ENCODE measurements around the gene OCSTAMP. TPM values are rescaled to one million over a fixed set of nuclear protein-coding genes. Genes with fewer than 3 reads are reported as not detected.

The OCSTAMP gene
- total and polyA plus RNA-seq, 2 donors (not counting 3 experiments of a cell fraction or from before 2014, with no cell fraction given) = not detected

DNA sequence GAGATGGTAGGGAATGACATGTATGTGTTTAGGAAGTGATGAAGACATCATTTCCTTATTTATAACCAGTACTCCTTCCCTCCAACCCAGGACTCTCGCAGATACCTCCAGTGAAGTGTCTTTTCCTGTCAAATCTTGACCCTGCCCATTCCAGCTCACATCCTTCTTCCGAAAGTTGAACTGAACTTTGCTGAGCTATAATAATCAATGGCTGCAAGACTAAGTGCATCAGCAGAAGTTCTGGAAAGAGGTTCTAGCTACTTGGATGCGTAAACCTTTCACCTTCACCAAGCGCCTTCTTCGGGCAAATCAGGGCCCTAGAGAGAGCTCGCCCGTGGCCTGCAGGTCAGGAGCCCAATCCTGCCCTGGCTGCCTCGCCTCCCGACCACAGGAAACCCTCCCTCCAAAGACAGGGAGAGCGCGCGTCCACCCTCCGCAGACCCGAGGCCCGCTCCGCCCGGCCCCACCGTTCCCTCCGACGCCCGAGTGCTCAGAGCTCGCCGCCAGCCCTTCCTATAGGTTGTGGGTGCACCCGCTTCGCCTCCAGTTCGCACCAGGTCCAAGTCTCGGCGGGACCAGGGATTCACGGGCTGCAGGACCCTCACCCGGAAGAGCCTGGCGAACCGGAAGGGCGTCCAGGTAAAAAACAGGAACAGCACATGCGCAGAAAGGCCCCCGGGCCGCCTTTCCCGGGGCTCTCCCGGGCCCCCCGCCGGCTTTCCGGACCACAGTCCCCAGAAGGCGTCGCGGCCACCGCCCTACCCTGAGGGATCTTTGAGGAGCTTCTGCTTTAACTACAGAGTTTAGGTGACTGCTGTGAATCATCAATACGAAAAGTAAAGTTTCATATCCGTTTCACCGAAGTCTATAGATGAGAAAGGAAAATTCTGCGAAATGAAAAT, 37.3 kb downstream of the OCSTAMP start, which contains the start of gene ZNF334:
TSS of gene ZNF334 (minus strand) at position 617 of the 902 bp plus-strand sequence. CDS start 1,457 bp downstream, outside the sequence.
- H3K4me3 ChIP-seq (replicated peaks in 1 of 3; ENCODE audit: insufficient read depth in 1 of 3, low read depth in 1 of 3, low read length in 3 of 3) = peak within 1 kb of the TSS in 2 of 3 experiments; percentile 11 to 12
- no peak within 1 kb of the TSS for H3K9ac ChIP-seq (replicated peaks; ENCODE audit: extremely low read depth, insufficient read depth, low read length)
- TF ChIP-seq MAX (IDR thresholded peaks at IDR 0.05; ENCODE audit: insufficient read depth, insufficient read length) (no peak), JUN (IDR thresholded peaks at IDR 0.05; ENCODE audit: borderline replicate concordance, insufficient read depth, insufficient read length, low read depth) (no peak), MYC (IDR thresholded peaks at IDR 0.05; ENCODE audit: low read depth, low read length) (no peak), GATA2 (IDR thresholded peaks at IDR 0.05; ENCODE audit: insufficient read depth, insufficient read length, low read depth, low read length) (no peak), POLR2A (IDR thresholded peaks at IDR 0.05; ENCODE audit: low read depth, low read length) (no peak), POLR2AphosphoS5 (IDR thresholded peaks at IDR 0.05; ENCODE audit: insufficient read depth, low read depth, low read length) (no peak), FOS (IDR thresholded peaks at IDR 0.05; ENCODE audit: borderline replicate concordance, insufficient read depth, low read length) (no peak), EZH2 (IDR thresholded peaks at IDR 0.05; ENCODE audit: borderline replicate concordance, low read depth, low read length, severe bottlenecking) (no peak)
- TF ChIP-seq, protein P1, sequence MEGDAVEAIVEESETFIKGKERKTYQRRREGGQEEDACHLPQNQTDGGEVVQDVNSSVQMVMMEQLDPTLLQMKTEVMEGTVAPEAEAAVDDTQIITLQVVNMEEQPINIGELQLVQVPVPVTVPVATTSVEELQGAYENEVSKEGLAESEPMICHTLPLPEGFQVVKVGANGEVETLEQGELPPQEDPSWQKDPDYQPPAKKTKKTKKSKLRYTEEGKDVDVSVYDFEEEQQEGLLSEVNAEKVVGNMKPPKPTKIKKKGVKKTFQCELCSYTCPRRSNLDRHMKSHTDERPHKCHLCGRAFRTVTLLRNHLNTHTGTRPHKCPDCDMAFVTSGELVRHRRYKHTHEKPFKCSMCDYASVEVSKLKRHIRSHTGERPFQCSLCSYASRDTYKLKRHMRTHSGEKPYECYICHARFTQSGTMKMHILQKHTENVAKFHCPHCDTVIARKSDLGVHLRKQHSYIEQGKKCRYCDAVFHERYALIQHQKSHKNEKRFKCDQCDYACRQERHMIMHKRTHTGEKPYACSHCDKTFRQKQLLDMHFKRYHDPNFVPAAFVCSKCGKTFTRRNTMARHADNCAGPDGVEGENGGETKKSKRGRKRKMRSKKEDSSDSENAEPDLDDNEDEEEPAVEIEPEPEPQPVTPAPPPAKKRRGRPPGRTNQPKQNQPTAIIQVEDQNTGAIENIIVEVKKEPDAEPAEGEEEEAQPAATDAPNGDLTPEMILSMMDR (IDR thresholded peaks at IDR 0.05; ENCODE audit: extremely low read depth in 1 of 2, insufficient read depth in 1 of 2, low read depth in 1 of 2, low read length in 2 of 2) = no peak
- no peaks in the 10 kb centered on the region for H3K9me3 ChIP-seq (replicated peaks; ENCODE audit: control insufficient read depth, insufficient read depth, low read length)
- H3K36me3 ChIP-seq (ENCODE audit: control insufficient read depth in 2 of 2, extremely low read depth in 1 of 2, insufficient read depth in 2 of 2, low read length in 2 of 2) = no peaks in the 10 kb centered on the region
- no peaks in the 10 kb centered on the region for H3K79me2 ChIP-seq (ENCODE audit: control insufficient read depth, insufficient read depth, low read length)
- H3K27ac ChIP-seq (ENCODE audit: insufficient read depth, low read depth, low read length) = no peak within 1 kb of the TSS
- DNase-seq (ENCODE audit: low read depth, low spot score) = no peak
- H3K4me2 ChIP-seq (ENCODE audit: insufficient read depth, low read length) = peak within 1 kb of the TSS; percentile 60
- BruUV-seq (replicated peaks) = no TSS peak
- no peaks in the 10 kb centered on the region for H3K4me1 ChIP-seq (ENCODE audit: control insufficient read depth, extremely low read depth, insufficient read depth, low read length)
- ChIA-PET POLR2A (no interaction called here), CTCF (interaction anchor here (0.8 to 1.5 kb wide), 3 partner anchors 11 to 169 kb away, joined by 3 read pairs; no protein-coding TSS in a partner anchor)
- peaks cover 3 to 12% of the 10 kb centered on the region in 2 experiments for H3K27me3 ChIP-seq (ENCODE audit: control insufficient read depth in 2 of 2, insufficient read depth in 2 of 2, low read length in 2 of 2)
- dilution Hi-C loops (cut with MboI; ENCODE audit: extremely low pct_ligation_motif_present, low sequenced_read_pairs) = no loop called here
- no peak for FAIRE-seq
- H4K20me1 ChIP-seq (replicated peaks; ENCODE audit: control insufficient read depth, extremely low read depth, insufficient read depth, low read length) = no peaks in the 10 kb centered on the region
- peak within 1 kb of the TSS; percentile 81 for H2AFZ ChIP-seq (ENCODE audit: low read depth, low read length)
- intact Hi-C loops (cut with micrococcal nuclease) = no loop called here
- H3K9me1 ChIP-seq (replicated peaks; ENCODE audit: control insufficient read depth, extremely low read depth, insufficient read depth, low read length) = no peaks in the 10 kb centered on the region

Data from endothelial cell of umbilical vein (primary cell).